ENCODE results near the gene ADD3. TPM values are rescaled to one million over a fixed set of nuclear protein-coding genes. Genes with fewer than 3 reads are reported as not detected.

Gene ADD3
- total and polyA plus RNA-seq, 5 donors from 2014 or later = 341 to 405 (median 376) TPM

DNA sequence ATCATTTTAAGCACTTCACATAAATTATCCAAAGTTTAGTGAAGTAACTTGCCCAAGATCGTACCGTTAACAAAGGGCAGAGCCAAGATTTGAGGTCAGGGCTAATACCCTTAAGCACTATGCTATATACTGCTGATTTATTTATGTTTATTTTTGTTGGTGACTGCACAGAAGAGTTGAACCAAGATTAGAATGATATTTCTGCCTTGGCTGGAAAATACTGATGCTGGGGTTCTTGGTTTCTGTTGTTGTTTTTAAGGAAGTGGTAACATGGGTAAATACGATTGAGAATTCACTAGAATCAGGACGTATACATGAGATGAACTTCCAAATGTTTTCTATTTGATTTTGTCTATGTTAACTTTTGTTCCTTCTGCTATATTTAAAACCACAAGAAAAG, 9.3 kb downstream of the ADD3 start:
- peaks cover 3% of the 10 kb centered on the region for H3K36me3 ChIP-seq (ENCODE audit: control insufficient read depth, insufficient read depth, low read length)
- DNase-seq (no peak), ATAC-seq (ENCODE audit: low read depth in 2 of 2) (no peak)
- peak overlapping the region; percentile 10 to 75 (median 54) for H3K4me3 Mint-ChIP-seq
- no peaks in the 10 kb centered on the region for H3K9me3 ChIP-seq (ENCODE audit: control insufficient read depth in 2 of 2, low read length in 2 of 2)
- peak overlapping the region; percentile 72 to 98 (median 80) for H3K27ac Mint-ChIP-seq
- H3K4me1 Mint-ChIP-seq = peaks cover 63 to 96% (median 75%) of the 10 kb centered on the region in 4 donors
- peak overlapping the region; percentile 34 for H3K27ac ChIP-seq (ENCODE audit: insufficient read depth, low read length, poor library complexity, severe bottlenecking)
- H3K36me3 Mint-ChIP-seq = peaks cover 10% of the 10 kb centered on the region
- no peaks in the 10 kb centered on the region for H3K27me3 Mint-ChIP-seq
- H3K4me1 ChIP-seq (ENCODE audit: control insufficient read depth, insufficient read depth, low read length, poor library complexity, severe bottlenecking) = peaks cover 79% of the 10 kb centered on the region
- H3K4me3 ChIP-seq (ENCODE audit: low read depth, low read length) = peak overlapping the region; percentile 0
- no peaks in the 10 kb centered on the region for H3K9me3 Mint-ChIP-seq
- no peaks in the 10 kb centered on the region for H3K27me3 ChIP-seq (ENCODE audit: control insufficient read depth, insufficient read depth, low read length)

DNA sequence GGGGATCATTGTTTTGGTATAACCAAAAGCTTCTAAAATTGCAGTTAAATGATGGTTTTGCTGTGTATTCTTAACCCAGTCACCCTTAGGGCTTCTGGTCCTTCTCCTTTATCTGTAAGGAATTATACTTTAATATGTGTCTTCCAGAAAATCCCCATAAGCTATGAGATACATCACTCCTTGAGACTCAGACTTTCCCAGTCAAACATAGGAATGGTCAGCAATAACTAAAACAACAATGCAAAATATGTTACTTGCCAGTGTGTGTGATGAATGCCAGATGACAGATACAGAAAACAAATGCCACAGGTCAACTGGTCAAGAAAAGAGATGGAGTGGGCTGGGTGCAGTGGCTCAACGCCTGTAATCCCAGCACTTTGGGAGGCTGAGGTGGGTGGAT, 10.1 kb downstream of the ADD3 start:
- no peaks in the 10 kb centered on the region for H3K27me3 ChIP-seq (ENCODE audit: control insufficient read depth, insufficient read depth, low read length)
- no peak for DNase-seq
- Mint-ChIP-seq H3K4me3 (peak overlapping the region in 3 of 4 donors; percentile 31 to 75 (median 44)), H3K27ac (peak overlapping the region in 2 of 3 donors; percentile 79 to 81), H3K27me3 (no peaks in the 10 kb centered on the region), H3K4me1 (peaks cover 64 to 94% (median 76%) of the 10 kb centered on the region in 4 donors), H3K36me3 (peaks cover 10% of the 10 kb centered on the region), H3K9me3 (peaks cover 0 to 2% (median 0%) of the 10 kb centered on the region in 7 donors)
- H3K4me1 ChIP-seq (ENCODE audit: control insufficient read depth, insufficient read depth, low read length, poor library complexity, severe bottlenecking) = peaks cover 73% of the 10 kb centered on the region
- no peak overlapping the region for H3K27ac ChIP-seq (ENCODE audit: insufficient read depth, low read length, poor library complexity, severe bottlenecking)
- H3K36me3 ChIP-seq (ENCODE audit: control insufficient read depth, insufficient read depth, low read length) = peaks cover 3% of the 10 kb centered on the region
- no peak overlapping the region for H3K4me3 ChIP-seq (ENCODE audit: low read depth, low read length)
- no peak for ATAC-seq (ENCODE audit: low read depth in 2 of 2)
- no peaks in the 10 kb centered on the region for H3K9me3 ChIP-seq (ENCODE audit: control insufficient read depth in 2 of 2, low read length in 2 of 2)

GRCh38 chr10:110020265-110020664, 12.5 kb downstream of the ADD3 start:
- DNase-seq (no peak), ATAC-seq (ENCODE audit: low read depth in 2 of 2) (no peak)
- Mint-ChIP-seq H3K4me1 (peaks cover 68 to 88% (median 79%) of the 10 kb centered on the region in 4 donors), H3K36me3 (peaks cover 13% of the 10 kb centered on the region), H3K9me3 (peaks cover 0 to 4% (median 0%) of the 10 kb centered on the region in 7 donors), H3K27ac (peak overlapping the region in 1 of 3 donors; percentile 42), H3K4me3 (peak overlapping the region in 2 of 4 donors; percentile 4 to 39), H3K27me3 (no peaks in the 10 kb centered on the region)
- Histone ChIP-seq H3K27me3 (ENCODE audit: control insufficient read depth, insufficient read depth, low read length) (no peaks in the 10 kb centered on the region), H3K4me1 (ENCODE audit: control insufficient read depth, insufficient read depth, low read length, poor library complexity, severe bottlenecking) (peaks cover 66% of the 10 kb centered on the region), H3K9me3 (ENCODE audit: control insufficient read depth in 2 of 2, low read length in 2 of 2) (no peaks in the 10 kb centered on the region), H3K27ac (ENCODE audit: insufficient read depth, low read length, poor library complexity, severe bottlenecking) (no peak overlapping the region), H3K4me3 (ENCODE audit: low read depth, low read length) (no peak overlapping the region), H3K36me3 (ENCODE audit: control insufficient read depth, insufficient read depth, low read length) (peaks cover 3% of the 10 kb centered on the region)

GRCh38 chr10:110022716-110023504, 15.1 kb downstream of the ADD3 start:
- Mint-ChIP-seq H3K4me3 (peak overlapping the region; percentile 40 to 78 (median 50)), H3K27me3 (no peaks in the 10 kb centered on the region), H3K36me3 (peaks cover 9% of the 10 kb centered on the region), H3K4me1 (peaks cover 64 to 83% (median 75%) of the 10 kb centered on the region in 4 donors), H3K27ac (peak overlapping the region; percentile 14 to 91 (median 78)), H3K9me3 (peaks cover 0 to 4% (median 0%) of the 10 kb centered on the region in 7 donors)
- Histone ChIP-seq H3K4me3 (ENCODE audit: low read depth, low read length) (peak overlapping the region; percentile 7), H3K27me3 (ENCODE audit: control insufficient read depth, insufficient read depth, low read length) (no peaks in the 10 kb centered on the region), H3K4me1 (ENCODE audit: control insufficient read depth, insufficient read depth, low read length, poor library complexity, severe bottlenecking) (peaks cover 44% of the 10 kb centered on the region), H3K36me3 (ENCODE audit: control insufficient read depth, insufficient read depth, low read length) (no peaks in the 10 kb centered on the region), H3K9me3 (ENCODE audit: control insufficient read depth in 2 of 2, low read length in 2 of 2) (no peaks in the 10 kb centered on the region), H3K27ac (ENCODE audit: insufficient read depth, low read length, poor library complexity, severe bottlenecking) (no peak overlapping the region)
- no peak for DNase-seq
- no peak for ATAC-seq (ENCODE audit: low read depth in 2 of 2)

- DNase-seq (no peak), ATAC-seq (ENCODE audit: low read depth in 2 of 2) (no peak)
- Mint-ChIP-seq H3K4me1 (peaks cover 58 to 77% (median 70%) of the 10 kb centered on the region in 4 donors), H3K9me3 (peaks cover 0 to 4% (median 0%) of the 10 kb centered on the region in 7 donors), H3K27me3 (no peaks in the 10 kb centered on the region), H3K36me3 (peaks cover 9% of the 10 kb centered on the region), H3K4me3 (peak overlapping the region in 3 of 4 donors; percentile 15 to 26 (median 25)), H3K27ac (no peak overlapping the region)
- Histone ChIP-seq H3K27me3 (ENCODE audit: control insufficient read depth, insufficient read depth, low read length) (no peaks in the 10 kb centered on the region), H3K27ac (ENCODE audit: insufficient read depth, low read length, poor library complexity, severe bottlenecking) (no peak overlapping the region), H3K4me1 (ENCODE audit: control insufficient read depth, insufficient read depth, low read length, poor library complexity, severe bottlenecking) (peaks cover 37% of the 10 kb centered on the region), H3K4me3 (ENCODE audit: low read depth, low read length) (peak overlapping the region; percentile 35), H3K36me3 (ENCODE audit: control insufficient read depth, insufficient read depth, low read length) (no peaks in the 10 kb centered on the region), H3K9me3 (ENCODE audit: control insufficient read depth in 2 of 2, low read length in 2 of 2) (no peaks in the 10 kb centered on the region)
These were observed 16.1 kb downstream of the ADD3 start for GRCh38 chr10:110023785-110024465.

DNA sequence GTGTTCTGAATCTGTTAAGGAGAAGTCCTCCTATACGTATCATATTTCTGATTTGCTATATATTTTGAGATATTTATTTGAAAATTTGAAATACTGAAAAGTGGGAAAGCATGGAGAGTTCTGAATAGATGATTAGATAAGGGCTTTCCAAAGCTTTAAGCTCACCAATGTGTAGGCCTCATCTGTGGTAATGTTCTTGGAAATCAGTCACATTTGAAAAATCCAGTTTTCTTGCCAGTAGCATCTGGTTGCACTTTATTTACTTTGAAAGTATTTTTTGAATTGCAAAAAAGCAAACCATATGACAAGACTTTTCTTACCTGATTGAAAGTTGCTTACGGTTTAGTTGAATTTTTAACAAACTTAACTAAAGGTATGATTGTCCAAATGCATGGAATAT, 21.7 kb downstream of the ADD3 start:
- no peak overlapping the region for H3K4me3 Mint-ChIP-seq
- peaks cover 0 to under 1% (median 0%) of the 10 kb centered on the region in 7 donors for H3K9me3 Mint-ChIP-seq
- DNase-seq (no peak), ATAC-seq (ENCODE audit: low read depth in 2 of 2) (no peak)
- peaks cover 34% of the 10 kb centered on the region for H3K4me1 ChIP-seq (ENCODE audit: control insufficient read depth, insufficient read depth, low read length, poor library complexity, severe bottlenecking)
- no peak overlapping the region for H3K4me3 ChIP-seq (ENCODE audit: low read depth, low read length)
- H3K9me3 ChIP-seq (ENCODE audit: control insufficient read depth in 2 of 2, low read length in 2 of 2) = no peaks in the 10 kb centered on the region
- no peaks in the 10 kb centered on the region for H3K27me3 ChIP-seq (ENCODE audit: control insufficient read depth, insufficient read depth, low read length)
- H3K27me3 Mint-ChIP-seq = no peaks in the 10 kb centered on the region
- no peaks in the 10 kb centered on the region for H3K36me3 ChIP-seq (ENCODE audit: control insufficient read depth, insufficient read depth, low read length)
- H3K36me3 Mint-ChIP-seq = peaks cover 4% of the 10 kb centered on the region
- peaks cover 44 to 74% (median 54%) of the 10 kb centered on the region in 4 donors for H3K4me1 Mint-ChIP-seq
- no peak overlapping the region for H3K27ac ChIP-seq (ENCODE audit: insufficient read depth, low read length, poor library complexity, severe bottlenecking)
- H3K27ac Mint-ChIP-seq = no peak overlapping the region

GRCh38 chr10:110032801-110033700, 25.3 kb downstream of the ADD3 start:
- Histone ChIP-seq H3K36me3 (ENCODE audit: control insufficient read depth, insufficient read depth, low read length) (no peaks in the 10 kb centered on the region), H3K27ac (ENCODE audit: insufficient read depth, low read length, poor library complexity, severe bottlenecking) (no peak overlapping the region), H3K27me3 (ENCODE audit: control insufficient read depth, insufficient read depth, low read length) (no peaks in the 10 kb centered on the region), H3K4me1 (ENCODE audit: control insufficient read depth, insufficient read depth, low read length, poor library complexity, severe bottlenecking) (peaks cover 40% of the 10 kb centered on the region), H3K9me3 (ENCODE audit: control insufficient read depth in 2 of 2, low read length in 2 of 2) (no peaks in the 10 kb centered on the region), H3K4me3 (ENCODE audit: low read depth, low read length) (peak overlapping the region; percentile 28)
- Mint-ChIP-seq H3K27ac (peak overlapping the region; percentile 23 to 80 (median 55)), H3K9me3 (no peaks in the 10 kb centered on the region), H3K36me3 (peaks cover 4% of the 10 kb centered on the region), H3K4me1 (peaks cover 39 to 82% (median 50%) of the 10 kb centered on the region in 4 donors), H3K4me3 (peak overlapping the region in 2 of 4 donors; percentile 36 to 46), H3K27me3 (no peaks in the 10 kb centered on the region)
- DNase-seq = no peak
- no peak for ATAC-seq (ENCODE audit: low read depth in 2 of 2)

Measured in CD4-positive, CD25-positive, alpha-beta regulatory T cell (primary cell).